PFSK-1 (cell line): ENCODE data around the gene ASCL5.

Experiments
- FOXP2 ChIP-seq: optimal IDR thresholded peaks from 2 replicates; pipeline ENCODE3; 2011; ENCODE audit warnings: borderline replicate concordance, control low read depth, inconsistent platforms; ENCODE audit not compliant: insufficient read depth; ENCODE audit errors: extremely low read length, extremely low read depth
- POLR2AphosphoS5 ChIP-seq: IDR thresholded peaks from 2 replicates; pipeline ENCODE4 v1.6.1; 2012; ENCODE audit warnings: low read depth, mild to moderate bottlenecking, control low read depth, low read length, moderate library complexity
- SIN3A ChIP-seq: IDR thresholded peaks from 2 replicates; pipeline ENCODE4 v1.6.1; 2012; ENCODE audit warnings: mild to moderate bottlenecking, low read length, moderate library complexity, borderline replicate concordance; ENCODE audit not compliant: insufficient read depth
- TAF1 ChIP-seq: IDR thresholded peaks from 2 replicates; pipeline ENCODE4 v1.6.1; 2012; ENCODE audit warnings: low read length, control low read depth, borderline replicate concordance; ENCODE audit not compliant: insufficient read depth
- TF ChIP-seq, protein P1 (sequence below), 2 experiments: IDR thresholded peaks; 2 replicates each; pipeline versions ENCODE4 v1.6.1 to v1.8.0; 2011 to 2012; ENCODE audit warnings: low read depth in 2 of 2, low read length in 2 of 2, control low read depth in 1 of 2, inconsistent platforms in 1 of 2, mild to moderate bottlenecking in 1 of 2, moderate library complexity in 1 of 2; ENCODE audit not compliant: insufficient read depth in 1 of 2

Gene ASCL5

DNA sequence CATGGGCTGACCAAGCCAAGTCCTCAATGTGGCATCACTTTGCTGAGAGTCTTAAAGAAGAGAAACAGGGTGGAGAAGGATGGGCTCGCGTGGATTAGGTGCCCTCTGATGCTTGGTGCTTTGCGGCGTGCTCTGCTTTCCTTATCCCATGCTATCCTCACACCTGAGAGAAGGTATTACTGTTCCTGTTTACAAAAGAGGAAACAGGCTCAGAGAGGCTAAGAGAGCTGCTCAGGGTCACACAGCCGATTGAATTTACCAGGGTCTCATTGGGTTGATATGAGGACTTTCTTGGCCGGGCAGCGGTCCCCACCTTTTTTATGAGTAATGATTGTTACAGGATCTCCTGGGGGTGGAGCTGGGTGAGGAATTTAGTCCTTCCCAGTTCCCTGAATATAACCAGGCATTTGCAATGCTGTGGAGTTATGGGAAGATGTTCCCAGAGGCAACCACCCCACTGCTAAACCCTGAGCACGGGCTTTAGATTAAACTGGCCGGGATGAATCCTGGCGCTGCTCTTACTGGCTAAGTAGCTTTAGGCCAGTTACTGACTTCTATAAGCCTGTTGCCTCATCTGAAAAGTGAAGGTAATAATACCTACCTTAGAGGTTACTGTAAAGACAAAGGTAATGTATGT lies 4.5 kb downstream of the ASCL5 start:
- TF ChIP-seq POLR2AphosphoS5, result no peak
- TF ChIP-seq TAF1, result no peak
- TF ChIP-seq SIN3A, result no peak
- TF ChIP-seq, protein P1, sequence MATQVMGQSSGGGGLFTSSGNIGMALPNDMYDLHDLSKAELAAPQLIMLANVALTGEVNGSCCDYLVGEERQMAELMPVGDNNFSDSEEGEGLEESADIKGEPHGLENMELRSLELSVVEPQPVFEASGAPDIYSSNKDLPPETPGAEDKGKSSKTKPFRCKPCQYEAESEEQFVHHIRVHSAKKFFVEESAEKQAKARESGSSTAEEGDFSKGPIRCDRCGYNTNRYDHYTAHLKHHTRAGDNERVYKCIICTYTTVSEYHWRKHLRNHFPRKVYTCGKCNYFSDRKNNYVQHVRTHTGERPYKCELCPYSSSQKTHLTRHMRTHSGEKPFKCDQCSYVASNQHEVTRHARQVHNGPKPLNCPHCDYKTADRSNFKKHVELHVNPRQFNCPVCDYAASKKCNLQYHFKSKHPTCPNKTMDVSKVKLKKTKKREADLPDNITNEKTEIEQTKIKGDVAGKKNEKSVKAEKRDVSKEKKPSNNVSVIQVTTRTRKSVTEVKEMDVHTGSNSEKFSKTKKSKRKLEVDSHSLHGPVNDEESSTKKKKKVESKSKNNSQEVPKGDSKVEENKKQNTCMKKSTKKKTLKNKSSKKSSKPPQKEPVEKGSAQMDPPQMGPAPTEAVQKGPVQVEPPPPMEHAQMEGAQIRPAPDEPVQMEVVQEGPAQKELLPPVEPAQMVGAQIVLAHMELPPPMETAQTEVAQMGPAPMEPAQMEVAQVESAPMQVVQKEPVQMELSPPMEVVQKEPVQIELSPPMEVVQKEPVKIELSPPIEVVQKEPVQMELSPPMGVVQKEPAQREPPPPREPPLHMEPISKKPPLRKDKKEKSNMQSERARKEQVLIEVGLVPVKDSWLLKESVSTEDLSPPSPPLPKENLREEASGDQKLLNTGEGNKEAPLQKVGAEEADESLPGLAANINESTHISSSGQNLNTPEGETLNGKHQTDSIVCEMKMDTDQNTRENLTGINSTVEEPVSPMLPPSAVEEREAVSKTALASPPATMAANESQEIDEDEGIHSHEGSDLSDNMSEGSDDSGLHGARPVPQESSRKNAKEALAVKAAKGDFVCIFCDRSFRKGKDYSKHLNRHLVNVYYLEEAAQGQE (IDR thresholded peaks at IDR 0.05; ENCODE audit: insufficient read depth in 1 of 2, low read depth in 2 of 2, low read length in 2 of 2), result no peak
- TF ChIP-seq FOXP2, result no peak

DNA sequence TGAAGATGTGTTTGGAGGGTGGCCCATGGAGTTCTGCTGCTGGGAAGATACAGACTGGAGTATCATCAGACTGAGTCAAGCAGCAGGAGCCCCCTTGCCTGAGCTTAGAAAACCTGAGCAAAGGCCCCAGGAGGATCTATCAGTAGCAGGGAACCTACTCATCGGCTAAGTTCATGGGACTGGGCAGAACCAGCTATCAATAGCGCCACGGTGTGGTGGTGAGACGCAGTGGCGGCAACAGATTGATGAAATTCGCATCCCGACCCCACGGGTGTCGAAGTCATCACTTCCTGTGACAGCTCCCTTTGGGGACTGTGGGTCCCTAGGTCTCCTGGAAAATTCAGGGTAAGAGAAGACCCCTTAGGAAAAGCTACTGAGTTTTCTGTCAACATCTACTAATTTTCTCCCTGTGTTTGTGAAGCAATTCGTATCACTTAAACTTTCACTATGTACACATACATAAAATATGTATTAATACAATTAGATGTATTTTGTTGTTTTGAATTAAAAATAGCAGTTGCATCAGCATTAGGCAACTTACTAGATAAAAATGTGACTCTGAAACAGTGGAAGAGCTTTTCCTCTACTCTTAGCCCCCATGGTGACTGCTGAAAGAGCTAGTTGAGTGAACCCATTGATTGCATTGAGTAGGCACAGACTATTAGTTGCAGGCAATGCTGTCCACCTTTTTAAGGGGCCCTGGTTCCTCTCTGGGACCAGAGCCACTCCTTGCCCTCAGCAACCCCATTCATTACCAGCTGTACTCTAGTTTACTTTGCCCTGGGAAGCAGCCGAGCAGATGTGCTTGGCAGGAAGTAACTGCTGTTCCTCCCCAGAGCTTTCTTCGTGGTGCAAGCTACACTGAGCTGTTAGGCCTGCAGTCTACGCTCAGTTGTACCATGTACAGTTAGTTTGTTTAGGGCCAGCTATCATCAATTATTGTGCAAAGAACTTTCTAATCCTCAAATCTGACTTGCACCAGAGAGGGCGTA lies 7.5 kb downstream of the ASCL5 start:
- TF ChIP-seq SIN3A (no peak), POLR2AphosphoS5 (no peak), FOXP2 (no peak), TAF1 (no peak)
- TF ChIP-seq, protein P1 (IDR thresholded peaks at IDR 0.05; ENCODE audit: insufficient read depth in 1 of 2, low read depth in 2 of 2, low read length in 2 of 2), result no peak

DNA sequence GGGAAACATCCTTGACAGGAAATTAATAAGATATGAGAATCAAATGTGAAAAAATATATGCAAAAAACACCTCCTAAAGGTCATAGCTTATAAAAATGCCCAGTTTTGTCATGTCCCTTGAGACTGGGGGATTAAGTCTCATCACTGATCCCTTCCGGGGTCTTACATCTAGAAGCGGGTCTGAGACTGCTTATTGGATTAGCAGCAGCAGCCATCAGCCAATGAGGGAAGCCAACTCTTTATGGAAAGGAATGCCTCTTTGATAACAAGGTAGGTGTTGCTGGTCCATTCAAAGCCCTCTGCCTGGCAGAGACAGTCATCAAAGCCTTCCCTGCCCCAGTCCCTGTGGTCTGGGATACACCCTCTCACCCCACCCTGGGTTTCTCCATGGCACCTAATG lies 10.9 kb downstream of the ASCL5 start:
- TF ChIP-seq POLR2AphosphoS5, result no peak
- TF ChIP-seq FOXP2, result no peak
- TF ChIP-seq, protein P1 (IDR thresholded peaks at IDR 0.05; ENCODE audit: insufficient read depth in 1 of 2, low read depth in 2 of 2, low read length in 2 of 2), result no peak
- TF ChIP-seq SIN3A, result no peak
- TF ChIP-seq TAF1, result no peak

DNA sequence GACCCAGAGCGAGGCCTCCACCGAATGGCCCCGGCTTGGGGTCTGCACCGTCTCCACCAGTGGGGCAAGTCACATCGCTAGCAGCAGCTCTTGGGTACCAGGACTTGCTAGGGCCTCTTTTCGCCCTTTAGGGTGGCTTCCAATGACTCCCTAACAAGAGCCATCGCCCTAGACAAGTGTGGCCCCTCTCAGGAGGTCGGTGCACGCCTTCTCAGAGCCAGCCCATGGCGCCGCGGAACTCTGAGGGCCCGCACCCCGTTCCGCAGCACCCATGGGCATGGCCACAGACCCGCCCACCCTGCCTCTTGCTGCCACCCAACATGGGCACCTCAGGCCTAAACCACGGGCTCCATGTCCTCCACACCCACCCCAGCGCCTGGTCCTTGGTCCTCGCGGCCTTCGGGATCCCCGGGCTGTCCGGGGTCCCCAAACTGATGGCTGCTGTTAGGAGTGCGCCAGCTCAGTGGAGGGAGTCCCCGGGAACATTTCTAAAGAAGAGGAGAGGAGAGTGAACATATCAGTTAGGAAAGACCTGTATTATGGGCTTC lies 11.5 kb downstream of the ASCL5 start:
- TF ChIP-seq, protein P1 (IDR thresholded peaks at IDR 0.05; ENCODE audit: insufficient read depth in 1 of 2, low read depth in 2 of 2, low read length in 2 of 2), result no peak
- TF ChIP-seq SIN3A, result no peak
- TF ChIP-seq FOXP2, result no peak
- no peak for TF ChIP-seq TAF1
- no peak for TF ChIP-seq POLR2AphosphoS5
